Measurements from ENCODE around the gene PLEKHA8.

The PLEKHA8 gene

DNA sequence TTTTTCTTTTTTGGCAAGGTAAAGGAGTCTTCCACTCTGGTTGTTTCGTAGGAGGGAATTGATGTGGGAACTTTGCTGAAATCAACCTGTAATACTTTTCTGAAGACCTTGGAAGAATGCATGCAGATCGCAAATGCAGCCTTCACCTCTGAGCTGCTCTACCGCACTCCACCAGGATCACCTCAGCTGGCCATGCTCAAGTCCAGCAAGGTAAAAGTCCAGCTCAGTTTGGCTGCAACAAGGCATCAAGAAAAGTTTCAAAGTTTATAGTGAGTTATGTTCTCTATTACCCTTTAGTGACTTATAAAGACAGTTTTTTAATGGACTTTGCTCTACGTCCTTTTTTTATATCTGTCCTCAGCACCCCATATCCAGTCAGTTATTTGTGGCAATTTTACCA is 21.0 kb downstream of the PLEKHA8 start:
- H4K20me1 ChIP-seq (ENCODE audit: insufficient read depth, low read length, poor library complexity, severe bottlenecking) = no peaks in the 10 kb centered on the region
- H3K9ac ChIP-seq (ENCODE audit: low read depth, low read length, poor library complexity, severe bottlenecking) = no peak overlapping the region
- H3K9me3 ChIP-seq (ENCODE audit: insufficient read depth, low read depth, low read length) = no peaks in the 10 kb centered on the region
- no peaks in the 10 kb centered on the region for H3K4me1 ChIP-seq (ENCODE audit: insufficient read depth, low read length, poor library complexity, severe bottlenecking)
- no peaks in the 10 kb centered on the region for H3F3A ChIP-seq (ENCODE audit: low read depth)
- no peak for TF ChIP-seq EZH2phosphoT487 (IDR thresholded peaks at IDR 0.05; ENCODE audit: borderline replicate concordance)
- TF ChIP-seq, protein P1, sequence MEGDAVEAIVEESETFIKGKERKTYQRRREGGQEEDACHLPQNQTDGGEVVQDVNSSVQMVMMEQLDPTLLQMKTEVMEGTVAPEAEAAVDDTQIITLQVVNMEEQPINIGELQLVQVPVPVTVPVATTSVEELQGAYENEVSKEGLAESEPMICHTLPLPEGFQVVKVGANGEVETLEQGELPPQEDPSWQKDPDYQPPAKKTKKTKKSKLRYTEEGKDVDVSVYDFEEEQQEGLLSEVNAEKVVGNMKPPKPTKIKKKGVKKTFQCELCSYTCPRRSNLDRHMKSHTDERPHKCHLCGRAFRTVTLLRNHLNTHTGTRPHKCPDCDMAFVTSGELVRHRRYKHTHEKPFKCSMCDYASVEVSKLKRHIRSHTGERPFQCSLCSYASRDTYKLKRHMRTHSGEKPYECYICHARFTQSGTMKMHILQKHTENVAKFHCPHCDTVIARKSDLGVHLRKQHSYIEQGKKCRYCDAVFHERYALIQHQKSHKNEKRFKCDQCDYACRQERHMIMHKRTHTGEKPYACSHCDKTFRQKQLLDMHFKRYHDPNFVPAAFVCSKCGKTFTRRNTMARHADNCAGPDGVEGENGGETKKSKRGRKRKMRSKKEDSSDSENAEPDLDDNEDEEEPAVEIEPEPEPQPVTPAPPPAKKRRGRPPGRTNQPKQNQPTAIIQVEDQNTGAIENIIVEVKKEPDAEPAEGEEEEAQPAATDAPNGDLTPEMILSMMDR (conservative IDR thresholded peaks at IDR 0.05; ENCODE audit: low read length) = no peak
- no peak overlapping the region for H3K4me3 ChIP-seq (ENCODE audit: low read length, poor library complexity, severe bottlenecking)
- no peaks in the 10 kb centered on the region for H3K79me2 ChIP-seq (ENCODE audit: insufficient read depth, low read length)
- H3K27me3 ChIP-seq (ENCODE audit: insufficient read depth, low read length, poor library complexity, severe bottlenecking) = no peaks in the 10 kb centered on the region
- H3K36me3 ChIP-seq (ENCODE audit: insufficient read depth, low read length) = peaks cover 76% of the 10 kb centered on the region
- no peak overlapping the region for H2AFZ ChIP-seq (ENCODE audit: low read length)
- H3K9me2 ChIP-seq (replicated peaks; ENCODE audit: low read depth, low read length) = no peaks in the 10 kb centered on the region
- no peak overlapping the region for H3K4me2 ChIP-seq (ENCODE audit: low read depth, low read length, poor library complexity, severe bottlenecking)

DNA sequence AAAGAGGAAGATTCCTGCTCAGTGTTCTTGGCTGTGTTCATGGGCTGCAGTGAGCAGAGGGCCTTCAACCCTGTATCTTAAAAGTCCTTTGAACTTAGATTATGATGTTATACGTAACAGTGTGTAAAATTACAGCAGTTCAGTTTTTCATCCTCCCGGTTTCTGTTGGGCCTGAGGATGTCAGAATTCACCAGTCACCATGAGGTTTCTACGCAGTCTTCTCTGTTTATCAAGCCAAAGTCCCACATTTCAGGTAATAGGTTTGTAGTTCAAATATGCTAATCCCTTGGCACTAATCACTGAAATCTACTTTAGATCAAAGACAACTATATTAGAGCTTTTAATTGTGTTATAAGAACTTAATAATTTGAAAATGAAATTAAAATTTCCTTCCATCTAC is 24.9 kb downstream of the PLEKHA8 start:
- no peaks in the 10 kb centered on the region for H3F3A ChIP-seq (ENCODE audit: low read depth)
- H3K9me2 ChIP-seq (replicated peaks; ENCODE audit: low read depth, low read length) = no peaks in the 10 kb centered on the region
- H3K36me3 ChIP-seq (ENCODE audit: insufficient read depth, low read length) = peaks cover 74% of the 10 kb centered on the region
- H4K20me1 ChIP-seq (ENCODE audit: insufficient read depth, low read length, poor library complexity, severe bottlenecking) = no peaks in the 10 kb centered on the region
- no peaks in the 10 kb centered on the region for H3K4me1 ChIP-seq (ENCODE audit: insufficient read depth, low read length, poor library complexity, severe bottlenecking)
- no peaks in the 10 kb centered on the region for H3K27me3 ChIP-seq (ENCODE audit: insufficient read depth, low read length, poor library complexity, severe bottlenecking)
- no peak for TF ChIP-seq EZH2phosphoT487 (IDR thresholded peaks at IDR 0.05; ENCODE audit: borderline replicate concordance)
- TF ChIP-seq, protein P1 (conservative IDR thresholded peaks at IDR 0.05; ENCODE audit: low read length) = no peak
- no peak overlapping the region for H3K4me3 ChIP-seq (ENCODE audit: low read length, poor library complexity, severe bottlenecking)
- no peak overlapping the region for H3K9ac ChIP-seq (ENCODE audit: low read depth, low read length, poor library complexity, severe bottlenecking)
- H3K4me2 ChIP-seq (ENCODE audit: low read depth, low read length, poor library complexity, severe bottlenecking) = no peak overlapping the region
- no peak overlapping the region for H2AFZ ChIP-seq (ENCODE audit: low read length)
- H3K9me3 ChIP-seq (ENCODE audit: insufficient read depth, low read depth, low read length) = no peaks in the 10 kb centered on the region
- no peaks in the 10 kb centered on the region for H3K79me2 ChIP-seq (ENCODE audit: insufficient read depth, low read length)

DNA sequence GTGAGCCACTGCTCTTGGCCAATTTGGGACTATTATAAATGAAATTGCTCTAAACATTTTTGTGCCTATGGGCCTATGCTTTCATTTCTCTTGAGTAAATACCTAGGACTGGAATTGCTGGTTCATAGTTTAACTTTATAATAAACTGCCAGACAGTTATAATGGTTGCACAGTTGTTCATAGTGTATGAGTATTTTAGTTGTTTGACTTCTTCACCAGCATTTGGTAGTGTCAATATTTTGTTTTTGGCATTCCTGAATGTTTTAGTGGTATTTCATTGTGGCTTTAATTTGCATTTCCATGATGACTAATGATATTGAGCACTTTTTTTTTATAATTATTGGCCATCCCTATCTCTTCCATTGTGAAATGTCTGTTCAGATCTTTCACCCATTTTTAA is 29.5 kb downstream of the PLEKHA8 start:
- no peaks in the 10 kb centered on the region for H3K9me2 ChIP-seq (replicated peaks; ENCODE audit: low read depth, low read length)
- TF ChIP-seq, protein P1 (conservative IDR thresholded peaks at IDR 0.05; ENCODE audit: low read length) = no peak
- no peaks in the 10 kb centered on the region for H3F3A ChIP-seq (ENCODE audit: low read depth)
- no peaks in the 10 kb centered on the region for H3K4me1 ChIP-seq (ENCODE audit: insufficient read depth, low read length, poor library complexity, severe bottlenecking)
- H3K9me3 ChIP-seq (ENCODE audit: insufficient read depth, low read depth, low read length) = no peaks in the 10 kb centered on the region
- no peaks in the 10 kb centered on the region for H4K20me1 ChIP-seq (ENCODE audit: insufficient read depth, low read length, poor library complexity, severe bottlenecking)
- H3K36me3 ChIP-seq (ENCODE audit: insufficient read depth, low read length) = peaks cover 64% of the 10 kb centered on the region; the same call in 1 of the 2 replicates
- no peak overlapping the region for H3K4me2 ChIP-seq (ENCODE audit: low read depth, low read length, poor library complexity, severe bottlenecking)
- H3K4me3 ChIP-seq (ENCODE audit: low read length, poor library complexity, severe bottlenecking) = no peak overlapping the region
- no peaks in the 10 kb centered on the region for H3K27me3 ChIP-seq (ENCODE audit: insufficient read depth, low read length, poor library complexity, severe bottlenecking)
- no peaks in the 10 kb centered on the region for H3K79me2 ChIP-seq (ENCODE audit: insufficient read depth, low read length)
- no peak overlapping the region for H3K9ac ChIP-seq (ENCODE audit: low read depth, low read length, poor library complexity, severe bottlenecking)
- no peak overlapping the region for H2AFZ ChIP-seq (ENCODE audit: low read length)

All from Loucy (cell line).